H1 (cell line): Measurements from ENCODE around the gene BRD4.

Source experiments
- CEBPB ChIP-seq: IDR thresholded peaks from 2 replicates; pipeline ENCODE4 v1.6.1; 2012; ENCODE audit warnings: low read depth, low read length
- EP300 ChIP-seq, 2 experiments: IDR thresholded peaks; 1 replicate in 1 of 2; 2 replicates in 1 of 2; pipeline ENCODE4 v1.6.1; 2011 to 2012; ENCODE audit warnings: low read depth in 2 of 2, low read length in 2 of 2, mild to moderate bottlenecking in 2 of 2, borderline replicate concordance in 1 of 2, inconsistent platforms in 1 of 2, moderate library complexity in 1 of 2
- EZH2 ChIP-seq: fragments of 200-600 bp; sonication (generic); IDR thresholded peaks from 2 replicates; pipeline ENCODE4 v1.7.1; 2012; ENCODE audit warnings: low read depth, mild to moderate bottlenecking, moderate library complexity, low read length, inconsistent platforms; ENCODE audit not compliant: severe bottlenecking
- KDM5A ChIP-seq: fragments of 200-600 bp; IDR thresholded peaks from 2 replicates; pipeline ENCODE4 v1.7.1; 2012; ENCODE audit warnings: mild to moderate bottlenecking, low read length, inconsistent platforms, mixed read lengths
- POLR2A ChIP-seq, 2 experiments: IDR thresholded peaks; 1 replicate in 1 of 2; 2 replicates in 1 of 2; pipeline ENCODE4 v1.6.1; 2011; ENCODE audit warnings: low read depth in 2 of 2, low read length in 2 of 2, mild to moderate bottlenecking in 2 of 2; ENCODE audit errors: control extremely low read depth in 1 of 2
- SIN3A ChIP-seq, 2 experiments: IDR thresholded peaks in 1 of 2; conservative IDR thresholded peaks in 1 of 2; 2 replicates each; pipeline ENCODE4 v1.6.1; 2011 to 2012; ENCODE audit warnings: low read length in 2 of 2, improper control_type of control experiment in 1 of 2, low read depth in 1 of 2, mild to moderate bottlenecking in 1 of 2
- SP1 ChIP-seq: IDR thresholded peaks from 2 replicates; pipeline ENCODE4 v1.6.1; 2011; ENCODE audit warnings: low read depth, low read length
- SRF ChIP-seq: IDR thresholded peaks from 2 replicates; pipeline ENCODE4 v1.6.1; 2011; ENCODE audit warnings: mild to moderate bottlenecking, low read depth, low read length, moderate library complexity
- TCF12 ChIP-seq: IDR thresholded peaks from 2 replicates; pipeline ENCODE4 v1.6.1; 2011; ENCODE audit warnings: low read depth, mild to moderate bottlenecking, low read length
- TF ChIP-seq, protein P1 (sequence below), 3 experiments: IDR thresholded peaks; 1 replicate in 2 of 3; 2 replicates in 1 of 3; pipeline versions ENCODE4 v1.5.1 to v1.6.1; 2011; ENCODE audit warnings: low read length in 3 of 3, mild to moderate bottlenecking in 3 of 3, inconsistent platforms in 2 of 3, low read depth in 1 of 3, moderate library complexity in 1 of 3; ENCODE audit not compliant: insufficient read depth in 1 of 3; ENCODE audit errors: control extremely low read depth in 1 of 3
- TF ChIP-seq, protein P2 (sequence below): IDR thresholded peaks from 2 replicates; pipeline ENCODE4 v1.6.1; 2011; ENCODE audit warnings: low read length, improper control_type of control experiment

DNA sequence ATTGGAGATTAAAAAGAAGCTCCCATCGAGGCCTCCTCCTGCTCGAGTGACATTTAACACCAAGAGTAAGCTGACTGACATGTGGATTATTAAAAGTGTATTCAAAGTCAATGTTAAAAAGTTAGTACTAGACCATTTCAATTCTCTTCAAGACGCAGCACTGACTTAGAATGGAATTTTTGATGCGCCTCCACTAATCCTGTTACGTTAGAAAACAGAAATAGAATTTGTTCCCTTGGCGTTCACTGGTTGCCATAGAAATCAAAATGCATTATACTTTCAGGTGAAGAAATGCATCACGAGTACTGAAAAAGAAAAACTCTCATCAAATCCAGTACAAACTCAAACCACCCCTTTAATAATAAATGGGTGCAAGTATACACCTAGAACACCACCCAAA is 42.2 kb downstream of the BRD4 start:
- TF ChIP-seq, protein P1, sequence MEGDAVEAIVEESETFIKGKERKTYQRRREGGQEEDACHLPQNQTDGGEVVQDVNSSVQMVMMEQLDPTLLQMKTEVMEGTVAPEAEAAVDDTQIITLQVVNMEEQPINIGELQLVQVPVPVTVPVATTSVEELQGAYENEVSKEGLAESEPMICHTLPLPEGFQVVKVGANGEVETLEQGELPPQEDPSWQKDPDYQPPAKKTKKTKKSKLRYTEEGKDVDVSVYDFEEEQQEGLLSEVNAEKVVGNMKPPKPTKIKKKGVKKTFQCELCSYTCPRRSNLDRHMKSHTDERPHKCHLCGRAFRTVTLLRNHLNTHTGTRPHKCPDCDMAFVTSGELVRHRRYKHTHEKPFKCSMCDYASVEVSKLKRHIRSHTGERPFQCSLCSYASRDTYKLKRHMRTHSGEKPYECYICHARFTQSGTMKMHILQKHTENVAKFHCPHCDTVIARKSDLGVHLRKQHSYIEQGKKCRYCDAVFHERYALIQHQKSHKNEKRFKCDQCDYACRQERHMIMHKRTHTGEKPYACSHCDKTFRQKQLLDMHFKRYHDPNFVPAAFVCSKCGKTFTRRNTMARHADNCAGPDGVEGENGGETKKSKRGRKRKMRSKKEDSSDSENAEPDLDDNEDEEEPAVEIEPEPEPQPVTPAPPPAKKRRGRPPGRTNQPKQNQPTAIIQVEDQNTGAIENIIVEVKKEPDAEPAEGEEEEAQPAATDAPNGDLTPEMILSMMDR (IDR thresholded peaks at IDR 0.05; ENCODE audit: control extremely low read depth in 1 of 3, insufficient read depth in 1 of 3, low read depth in 1 of 3, low read length in 3 of 3), result no peak
- no peak for TF ChIP-seq SP1
- no peak for TF ChIP-seq SRF
- no peak for TF ChIP-seq EZH2
- no peak for TF ChIP-seq KDM5A
- no peak for TF ChIP-seq CEBPB
- no peak for TF ChIP-seq POLR2A (IDR thresholded peaks at IDR 0.05; ENCODE audit: control extremely low read depth in 1 of 2, low read depth in 2 of 2, low read length in 2 of 2)
- TF ChIP-seq, protein P2, sequence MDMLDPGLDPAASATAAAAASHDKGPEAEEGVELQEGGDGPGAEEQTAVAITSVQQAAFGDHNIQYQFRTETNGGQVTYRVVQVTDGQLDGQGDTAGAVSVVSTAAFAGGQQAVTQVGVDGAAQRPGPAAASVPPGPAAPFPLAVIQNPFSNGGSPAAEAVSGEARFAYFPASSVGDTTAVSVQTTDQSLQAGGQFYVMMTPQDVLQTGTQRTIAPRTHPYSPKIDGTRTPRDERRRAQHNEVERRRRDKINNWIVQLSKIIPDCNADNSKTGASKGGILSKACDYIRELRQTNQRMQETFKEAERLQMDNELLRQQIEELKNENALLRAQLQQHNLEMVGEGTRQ, result no peak
- no peak for TF ChIP-seq SIN3A (conservative IDR thresholded peaks at IDR 0.05 in 1 of 2, IDR thresholded peaks at IDR 0.05 in 1 of 2; ENCODE audit: low read depth in 1 of 2, low read length in 2 of 2)
- TF ChIP-seq EP300 (IDR thresholded peaks at IDR 0.05; ENCODE audit: borderline replicate concordance in 1 of 2, low read depth in 2 of 2, low read length in 2 of 2), result no peak
- TF ChIP-seq TCF12, result no peak
